ENCODE results near the gene TTC3. TPM values are rescaled to one million over a fixed set of nuclear protein-coding genes. Genes with fewer than 3 reads are reported as not detected.

The TTC3 gene
- total RNA-seq, 1 experiment from 2014 or later, result 92.8 TPM

- TF ChIP-seq CTCF (IDR thresholded peaks at IDR 0.05; ENCODE audit: insufficient read depth in 1 of 2, low read depth in 1 of 2, low read length in 1 of 2, severe bottlenecking in 1 of 2, unreplicated experiment in 1 of 2), result no peak
- Mint-ChIP-seq H3K4me3 (ENCODE audit: unreplicated experiment) (no peak overlapping the region), H3K36me3 (ENCODE audit: insufficient read depth, unreplicated experiment) (peaks cover 23% of the 10 kb centered on the region), H3K27me3 (ENCODE audit: insufficient read depth, unreplicated experiment) (no peaks in the 10 kb centered on the region), H3K27ac (ENCODE audit: unreplicated experiment) (no peak overlapping the region), H3K4me1 (ENCODE audit: low read depth, unreplicated experiment) (no peaks in the 10 kb centered on the region), H3K9me3 (ENCODE audit: unreplicated experiment) (no peaks in the 10 kb centered on the region)
- no peaks in the 10 kb centered on the region for H3K36me3 ChIP-seq (ENCODE audit: control insufficient read depth, insufficient read depth, low read length)
- no TSS peak for BruUV-seq (replicated peaks)
- ChIA-PET CTCF (no interaction called here), POLR2A (no interaction called here)
- intact Hi-C loops (cut with micrococcal nuclease; ENCODE audit: unreplicated experiment), result no loop called here
- no peak for DNase-seq
- no peaks in the 10 kb centered on the region for H3K4me1 ChIP-seq
- no peak overlapping the region for H3K4me3 ChIP-seq (ENCODE audit: low read depth, low read length)
- H3K9me3 ChIP-seq, result no peaks in the 10 kb centered on the region
- H3K27me3 ChIP-seq (replicated peaks; ENCODE audit: control insufficient read depth, insufficient read depth, low read length), result no peaks in the 10 kb centered on the region
Measured at GRCh38 chr21:37093977-37094376, 20.9 kb downstream of the TTC3 start.

GRCh38 chr21:37095821-37096220 lies 22.8 kb downstream of the TTC3 start:
- Mint-ChIP-seq H3K4me1 (ENCODE audit: low read depth, unreplicated experiment) (no peaks in the 10 kb centered on the region), H3K4me3 (ENCODE audit: unreplicated experiment) (no peak overlapping the region), H3K9me3 (ENCODE audit: unreplicated experiment) (no peaks in the 10 kb centered on the region), H3K27me3 (ENCODE audit: insufficient read depth, unreplicated experiment) (no peaks in the 10 kb centered on the region), H3K27ac (ENCODE audit: unreplicated experiment) (no peak overlapping the region), H3K36me3 (ENCODE audit: insufficient read depth, unreplicated experiment) (peaks cover 20% of the 10 kb centered on the region)
- Histone ChIP-seq H3K4me1 (no peaks in the 10 kb centered on the region), H3K27me3 (replicated peaks; ENCODE audit: control insufficient read depth, insufficient read depth, low read length) (no peaks in the 10 kb centered on the region), H3K36me3 (ENCODE audit: control insufficient read depth, insufficient read depth, low read length) (no peaks in the 10 kb centered on the region), H3K4me3 (ENCODE audit: low read depth, low read length) (no peak overlapping the region), H3K9me3 (no peaks in the 10 kb centered on the region)
- intact Hi-C loops (cut with micrococcal nuclease; ENCODE audit: unreplicated experiment), result no loop called here
- no peak for DNase-seq
- POLR2A ChIA-PET, result no interaction called here
- TF ChIP-seq CTCF (IDR thresholded peaks at IDR 0.05; ENCODE audit: insufficient read depth in 1 of 2, low read depth in 1 of 2, low read length in 1 of 2, severe bottlenecking in 1 of 2, unreplicated experiment in 1 of 2), result no peak
- BruUV-seq (replicated peaks), result no TSS peak
- CTCF ChIA-PET, result interaction anchor here (0.7 kb wide), 1 partner anchor 673 kb away, joined by 4 read pairs; no protein-coding TSS in a partner anchor

GRCh38 chr21:37098751-37099150 lies 25.7 kb downstream of the TTC3 start:
- POLR2A ChIA-PET, result no interaction called here
- no peaks in the 10 kb centered on the region for H3K36me3 ChIP-seq (ENCODE audit: control insufficient read depth, insufficient read depth, low read length)
- H3K4me3 ChIP-seq (ENCODE audit: low read depth, low read length), result no peak overlapping the region
- no peaks in the 10 kb centered on the region for H3K4me1 Mint-ChIP-seq (ENCODE audit: low read depth, unreplicated experiment)
- no peak for TF ChIP-seq CTCF (IDR thresholded peaks at IDR 0.05; ENCODE audit: insufficient read depth in 1 of 2, low read depth in 1 of 2, low read length in 1 of 2, severe bottlenecking in 1 of 2, unreplicated experiment in 1 of 2)
- intact Hi-C loops (cut with micrococcal nuclease; ENCODE audit: unreplicated experiment), result no loop called here
- CTCF ChIA-PET, result no interaction called here
- H3K27me3 ChIP-seq (replicated peaks; ENCODE audit: control insufficient read depth, insufficient read depth, low read length), result no peaks in the 10 kb centered on the region
- BruUV-seq (replicated peaks), result no TSS peak
- no peaks in the 10 kb centered on the region for H3K4me1 ChIP-seq
- no peaks in the 10 kb centered on the region for H3K9me3 ChIP-seq
- no peaks in the 10 kb centered on the region for H3K27me3 Mint-ChIP-seq (ENCODE audit: insufficient read depth, unreplicated experiment)
- no peak for DNase-seq
- peaks cover 17% of the 10 kb centered on the region for H3K36me3 Mint-ChIP-seq (ENCODE audit: insufficient read depth, unreplicated experiment)
- no peak overlapping the region for H3K27ac Mint-ChIP-seq (ENCODE audit: unreplicated experiment)
- peaks cover 4% of the 10 kb centered on the region for H3K9me3 Mint-ChIP-seq (ENCODE audit: unreplicated experiment)
- H3K4me3 Mint-ChIP-seq (ENCODE audit: unreplicated experiment), result no peak overlapping the region

All from Caco-2 (cell line).